MM.1S (cell line): ENCODE data around the gene RASGRP2.

Source experiments
- CTCF ChIP-seq: fragments of 300-600 bp; sonication (generic); IDR thresholded peaks from 2 replicates; pipeline ENCODE4 v1.5.1; 2016; ENCODE audit warnings: antibody characterized with exemption, low read length, mixed read lengths
- EZH2 ChIP-seq: fragments of 300-600 bp; sonication (generic); optimal IDR thresholded peaks from 2 replicates; pipeline ENCODE3; 2017; ENCODE audit warnings: low read depth, mild to moderate bottlenecking, antibody characterized with exemption, low read length, mixed read lengths

GRCh38 chr11:64696045-64696444 lies 47.9 kb downstream of the RASGRP2 start:
- no peak for TF ChIP-seq CTCF
- TF ChIP-seq EZH2 = no peak
